Limb (tissue), 2 donors: ENCODE measurements around the gene SND1.
A peak's percentile ranks its signal among the peaks of the same experiment; 100 is the strongest.

Experiments used
- DNase-seq, 2 donors: peaks; one replicate each; pipeline ENCODE4 v3.0.0-alpha.2; 2016; ENCODE audit errors: extremely low spot score in 2 of 2

SND1 gene

GRCh38 chr7:128110641-128111364, 458.8 kb downstream of the SND1 start:
- DNase-seq = no peak

- no peak for DNase-seq
Observed at GRCh38 chr7:128112018-128112780, 460.2 kb downstream of the SND1 start.

- no peak for DNase-seq
Observed at GRCh38 chr7:128112781-128113221, 460.8 kb downstream of the SND1 start.

GRCh38 chr7:128113839-128114238, 461.8 kb downstream of the SND1 start:
- DNase-seq = no peak

- no peak for DNase-seq
Observed at GRCh38 chr7:128114806-128115205, 462.8 kb downstream of the SND1 start.

- no peak for DNase-seq
Observed at GRCh38 chr7:128115336-128115820, 463.4 kb downstream of the SND1 start.

GRCh38 chr7:128115821-128116723, 464.1 kb downstream of the SND1 start:
- DNase-seq = no peak

GRCh38 chr7:128116740-128117139, 464.7 kb downstream of the SND1 start:
- no peak for DNase-seq

- DNase-seq = no peak
Observed at GRCh38 chr7:128117691-128118090, 465.7 kb downstream of the SND1 start.

- no peak for DNase-seq
Observed at GRCh38 chr7:128119036-128119435, 467.0 kb downstream of the SND1 start.

- DNase-seq = no peak
Observed at GRCh38 chr7:128120116-128120515, 468.1 kb downstream of the SND1 start.

- no peak for DNase-seq
Observed at GRCh38 chr7:128120976-128121490, 469.0 kb downstream of the SND1 start.

GRCh38 chr7:128121711-128122530, 469.9 kb downstream of the SND1 start:
- peak in 1 of 2 donors; percentile 50 for DNase-seq

GRCh38 chr7:128122576-128123290, 470.7 kb downstream of the SND1 start:
- DNase-seq = no peak

GRCh38 chr7:128123291-128124037, 471.5 kb downstream of the SND1 start:
- no peak for DNase-seq

- DNase-seq = no peak
Observed at GRCh38 chr7:128124786-128125185, 472.8 kb downstream of the SND1 start.

- DNase-seq = no peak
Observed at GRCh38 chr7:128125816-128126215, 473.8 kb downstream of the SND1 start.

- no peak for DNase-seq
Observed at GRCh38 chr7:128128401-128128800, 476.4 kb downstream of the SND1 start.

GRCh38 chr7:128129224-128129864, 477.4 kb downstream of the SND1 start:
- DNase-seq = no peak
